Measurements from ENCODE around the gene NAA20. TPM values are rescaled to one million over a fixed set of nuclear protein-coding genes. Genes with fewer than 3 reads are reported as not detected.

The NAA20 gene
- total and polyA plus RNA-seq, 2 of the 13 experiments (the other 11 are each of a cell fraction or from before 2014, with no cell fraction given): 81.9 to 82.8 TPM

DNA sequence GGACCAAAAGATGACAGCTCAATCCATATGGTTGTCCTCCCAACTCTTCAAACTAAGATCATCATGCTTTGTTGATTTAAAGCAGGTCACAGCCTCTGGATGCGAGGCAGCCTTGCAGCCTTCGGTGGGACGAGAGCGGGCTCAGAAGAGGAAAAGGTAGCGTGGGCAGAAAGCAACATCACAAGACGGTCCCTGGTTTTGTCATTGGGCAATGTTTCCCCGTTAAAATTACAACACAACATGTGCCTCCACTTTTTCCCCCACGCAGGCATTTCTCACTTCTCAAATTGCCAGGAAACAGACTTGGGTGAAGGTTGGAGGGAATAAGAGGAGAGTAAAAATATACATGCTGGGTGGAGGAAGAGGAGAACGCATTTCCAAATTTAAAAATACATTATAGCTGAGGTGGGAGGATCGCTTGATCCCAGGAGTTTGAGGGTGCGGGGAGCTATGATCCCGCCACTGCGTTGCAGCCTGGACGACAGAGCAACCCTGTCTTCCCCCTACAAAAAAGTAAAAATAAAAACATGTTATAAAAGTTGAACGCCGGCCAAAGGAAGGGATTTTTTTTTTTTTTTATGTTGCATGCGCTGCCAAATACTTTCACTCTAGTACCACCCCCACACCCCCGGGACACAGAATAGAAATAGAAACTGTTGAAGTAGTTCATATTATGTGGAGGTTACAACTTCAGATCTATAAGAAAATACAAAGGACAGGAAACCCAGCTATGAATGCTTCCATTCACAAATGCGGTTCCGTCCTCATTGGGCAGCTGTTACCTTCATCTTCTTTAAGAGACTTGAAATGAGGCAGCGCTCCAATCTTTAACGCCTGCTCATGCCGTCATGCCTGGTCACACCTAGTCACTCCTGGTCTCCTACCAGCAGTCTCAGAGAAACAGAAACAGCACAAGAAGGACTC is 13.9 kb upstream of the NAA20 start (continued):
- TF ChIP-seq, protein P1, sequence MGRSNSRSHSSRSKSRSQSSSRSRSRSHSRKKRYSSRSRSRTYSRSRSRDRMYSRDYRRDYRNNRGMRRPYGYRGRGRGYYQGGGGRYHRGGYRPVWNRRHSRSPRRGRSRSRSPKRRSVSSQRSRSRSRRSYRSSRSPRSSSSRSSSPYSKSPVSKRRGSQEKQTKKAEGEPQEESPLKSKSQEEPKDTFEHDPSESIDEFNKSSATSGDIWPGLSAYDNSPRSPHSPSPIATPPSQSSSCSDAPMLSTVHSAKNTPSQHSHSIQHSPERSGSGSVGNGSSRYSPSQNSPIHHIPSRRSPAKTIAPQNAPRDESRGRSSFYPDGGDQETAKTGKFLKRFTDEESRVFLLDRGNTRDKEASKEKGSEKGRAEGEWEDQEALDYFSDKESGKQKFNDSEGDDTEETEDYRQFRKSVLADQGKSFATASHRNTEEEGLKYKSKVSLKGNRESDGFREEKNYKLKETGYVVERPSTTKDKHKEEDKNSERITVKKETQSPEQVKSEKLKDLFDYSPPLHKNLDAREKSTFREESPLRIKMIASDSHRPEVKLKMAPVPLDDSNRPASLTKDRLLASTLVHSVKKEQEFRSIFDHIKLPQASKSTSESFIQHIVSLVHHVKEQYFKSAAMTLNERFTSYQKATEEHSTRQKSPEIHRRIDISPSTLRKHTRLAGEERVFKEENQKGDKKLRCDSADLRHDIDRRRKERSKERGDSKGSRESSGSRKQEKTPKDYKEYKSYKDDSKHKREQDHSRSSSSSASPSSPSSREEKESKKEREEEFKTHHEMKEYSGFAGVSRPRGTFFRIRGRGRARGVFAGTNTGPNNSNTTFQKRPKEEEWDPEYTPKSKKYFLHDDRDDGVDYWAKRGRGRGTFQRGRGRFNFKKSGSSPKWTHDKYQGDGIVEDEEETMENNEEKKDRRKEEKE (IDR thresholded peaks at IDR 0.05): no peak
- TF ChIP-seq ZNF432 (CRISPR knock-in tag; IDR thresholded peaks at IDR 0.05; ENCODE audit: borderline replicate concordance) (no peak), CEBPG (CRISPR knock-in tag; IDR thresholded peaks at IDR 0.05) (0 out of 2 replicates have a peak, but pooled peaks have one; percentile 10), NBN (conservative IDR thresholded peaks at IDR 0.05) (no peak), KLF16 (CRISPR knock-in tag; IDR thresholded peaks at IDR 0.05) (no peak), ELF1 (CRISPR knock-in tag; IDR thresholded peaks at IDR 0.05) (peak; percentile 22; the same call in 1 of the 2 replicates), EED (CRISPR knock-in tag; IDR thresholded peaks at IDR 0.05) (no peak), TBX2 (CRISPR knock-in tag; IDR thresholded peaks at IDR 0.05; ENCODE audit: borderline replicate concordance) (0 out of 2 replicates have a peak, but pooled peaks have one; percentile 4), ZBTB38 (CRISPR knock-in tag; IDR thresholded peaks at IDR 0.05) (peak; percentile 85), NKX3-1 (CRISPR knock-in tag; IDR thresholded peaks at IDR 0.05) (no peak), ZNF788 (CRISPR knock-in tag; IDR thresholded peaks at IDR 0.05; ENCODE audit: borderline replicate concordance) (0 out of 2 replicates have a peak, but pooled peaks have one; percentile 8)
- TF ChIP-seq, protein P2, sequence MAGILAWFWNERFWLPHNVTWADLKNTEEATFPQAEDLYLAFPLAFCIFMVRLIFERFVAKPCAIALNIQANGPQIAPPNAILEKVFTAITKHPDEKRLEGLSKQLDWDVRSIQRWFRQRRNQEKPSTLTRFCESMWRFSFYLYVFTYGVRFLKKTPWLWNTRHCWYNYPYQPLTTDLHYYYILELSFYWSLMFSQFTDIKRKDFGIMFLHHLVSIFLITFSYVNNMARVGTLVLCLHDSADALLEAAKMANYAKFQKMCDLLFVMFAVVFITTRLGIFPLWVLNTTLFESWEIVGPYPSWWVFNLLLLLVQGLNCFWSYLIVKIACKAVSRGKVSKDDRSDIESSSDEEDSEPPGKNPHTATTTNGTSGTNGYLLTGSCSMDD (CRISPR knock-in tag; IDR thresholded peaks at IDR 0.05): no peak
- TF ChIP-seq, protein P3, sequence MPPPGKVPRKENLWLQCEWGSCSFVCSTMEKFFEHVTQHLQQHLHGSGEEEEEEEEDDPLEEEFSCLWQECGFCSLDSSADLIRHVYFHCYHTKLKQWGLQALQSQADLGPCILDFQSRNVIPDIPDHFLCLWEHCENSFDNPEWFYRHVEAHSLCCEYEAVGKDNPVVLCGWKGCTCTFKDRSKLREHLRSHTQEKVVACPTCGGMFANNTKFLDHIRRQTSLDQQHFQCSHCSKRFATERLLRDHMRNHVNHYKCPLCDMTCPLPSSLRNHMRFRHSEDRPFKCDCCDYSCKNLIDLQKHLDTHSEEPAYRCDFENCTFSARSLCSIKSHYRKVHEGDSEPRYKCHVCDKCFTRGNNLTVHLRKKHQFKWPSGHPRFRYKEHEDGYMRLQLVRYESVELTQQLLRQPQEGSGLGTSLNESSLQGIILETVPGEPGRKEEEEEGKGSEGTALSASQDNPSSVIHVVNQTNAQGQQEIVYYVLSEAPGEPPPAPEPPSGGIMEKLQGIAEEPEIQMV (CRISPR knock-in tag; IDR thresholded peaks at IDR 0.05; ENCODE audit: low read depth): 0 out of 2 replicates have a peak, but pooled peaks have one; percentile 39
- TF ChIP-seq, protein P4, sequence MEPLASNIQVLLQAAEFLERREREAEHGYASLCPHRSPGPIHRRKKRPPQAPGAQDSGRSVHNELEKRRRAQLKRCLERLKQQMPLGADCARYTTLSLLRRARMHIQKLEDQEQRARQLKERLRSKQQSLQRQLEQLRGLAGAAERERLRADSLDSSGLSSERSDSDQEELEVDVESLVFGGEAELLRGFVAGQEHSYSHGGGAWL (CRISPR knock-in tag; IDR thresholded peaks at IDR 0.05): 0 out of 2 replicates have a peak, but pooled peaks have one; percentile 6
- TF ChIP-seq, protein P5, sequence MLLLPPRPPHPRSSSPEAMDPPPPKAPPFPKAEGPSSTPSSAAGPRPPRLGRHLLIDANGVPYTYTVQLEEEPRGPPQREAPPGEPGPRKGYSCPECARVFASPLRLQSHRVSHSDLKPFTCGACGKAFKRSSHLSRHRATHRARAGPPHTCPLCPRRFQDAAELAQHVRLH (CRISPR knock-in tag; IDR thresholded peaks at IDR 0.05; ENCODE audit: borderline replicate concordance, low read depth): peak; percentile 6; the same call in 1 of the 2 replicates
- TF ChIP-seq, protein P6, sequence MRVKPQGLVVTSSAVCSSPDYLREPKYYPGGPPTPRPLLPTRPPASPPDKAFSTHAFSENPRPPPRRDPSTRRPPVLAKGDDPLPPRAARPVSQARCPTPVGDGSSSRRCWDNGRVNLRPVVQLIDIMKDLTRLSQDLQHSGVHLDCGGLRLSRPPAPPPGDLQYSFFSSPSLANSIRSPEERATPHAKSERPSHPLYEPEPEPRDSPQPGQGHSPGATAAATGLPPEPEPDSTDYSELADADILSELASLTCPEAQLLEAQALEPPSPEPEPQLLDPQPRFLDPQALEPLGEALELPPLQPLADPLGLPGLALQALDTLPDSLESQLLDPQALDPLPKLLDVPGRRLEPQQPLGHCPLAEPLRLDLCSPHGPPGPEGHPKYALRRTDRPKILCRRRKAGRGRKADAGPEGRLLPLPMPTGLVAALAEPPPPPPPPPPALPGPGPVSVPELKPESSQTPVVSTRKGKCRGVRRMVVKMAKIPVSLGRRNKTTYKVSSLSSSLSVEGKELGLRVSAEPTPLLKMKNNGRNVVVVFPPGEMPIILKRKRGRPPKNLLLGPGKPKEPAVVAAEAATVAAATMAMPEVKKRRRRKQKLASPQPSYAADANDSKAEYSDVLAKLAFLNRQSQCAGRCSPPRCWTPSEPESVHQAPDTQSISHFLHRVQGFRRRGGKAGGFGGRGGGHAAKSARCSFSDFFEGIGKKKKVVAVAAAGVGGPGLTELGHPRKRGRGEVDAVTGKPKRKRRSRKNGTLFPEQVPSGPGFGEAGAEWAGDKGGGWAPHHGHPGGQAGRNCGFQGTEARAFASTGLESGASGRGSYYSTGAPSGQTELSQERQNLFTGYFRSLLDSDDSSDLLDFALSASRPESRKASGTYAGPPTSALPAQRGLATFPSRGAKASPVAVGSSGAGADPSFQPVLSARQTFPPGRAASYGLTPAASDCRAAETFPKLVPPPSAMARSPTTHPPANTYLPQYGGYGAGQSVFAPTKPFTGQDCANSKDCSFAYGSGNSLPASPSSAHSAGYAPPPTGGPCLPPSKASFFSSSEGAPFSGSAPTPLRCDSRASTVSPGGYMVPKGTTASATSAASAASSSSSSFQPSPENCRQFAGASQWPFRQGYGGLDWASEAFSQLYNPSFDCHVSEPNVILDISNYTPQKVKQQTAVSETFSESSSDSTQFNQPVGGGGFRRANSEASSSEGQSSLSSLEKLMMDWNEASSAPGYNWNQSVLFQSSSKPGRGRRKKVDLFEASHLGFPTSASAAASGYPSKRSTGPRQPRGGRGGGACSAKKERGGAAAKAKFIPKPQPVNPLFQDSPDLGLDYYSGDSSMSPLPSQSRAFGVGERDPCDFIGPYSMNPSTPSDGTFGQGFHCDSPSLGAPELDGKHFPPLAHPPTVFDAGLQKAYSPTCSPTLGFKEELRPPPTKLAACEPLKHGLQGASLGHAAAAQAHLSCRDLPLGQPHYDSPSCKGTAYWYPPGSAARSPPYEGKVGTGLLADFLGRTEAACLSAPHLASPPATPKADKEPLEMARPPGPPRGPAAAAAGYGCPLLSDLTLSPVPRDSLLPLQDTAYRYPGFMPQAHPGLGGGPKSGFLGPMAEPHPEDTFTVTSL (CRISPR knock-in tag; IDR thresholded peaks at IDR 0.05; ENCODE audit: borderline replicate concordance): 0 out of 2 replicates have a peak, but pooled peaks have one; percentile 19
